Measurements from ENCODE around the gene NHERF1.

NHERF1 gene

DNA sequence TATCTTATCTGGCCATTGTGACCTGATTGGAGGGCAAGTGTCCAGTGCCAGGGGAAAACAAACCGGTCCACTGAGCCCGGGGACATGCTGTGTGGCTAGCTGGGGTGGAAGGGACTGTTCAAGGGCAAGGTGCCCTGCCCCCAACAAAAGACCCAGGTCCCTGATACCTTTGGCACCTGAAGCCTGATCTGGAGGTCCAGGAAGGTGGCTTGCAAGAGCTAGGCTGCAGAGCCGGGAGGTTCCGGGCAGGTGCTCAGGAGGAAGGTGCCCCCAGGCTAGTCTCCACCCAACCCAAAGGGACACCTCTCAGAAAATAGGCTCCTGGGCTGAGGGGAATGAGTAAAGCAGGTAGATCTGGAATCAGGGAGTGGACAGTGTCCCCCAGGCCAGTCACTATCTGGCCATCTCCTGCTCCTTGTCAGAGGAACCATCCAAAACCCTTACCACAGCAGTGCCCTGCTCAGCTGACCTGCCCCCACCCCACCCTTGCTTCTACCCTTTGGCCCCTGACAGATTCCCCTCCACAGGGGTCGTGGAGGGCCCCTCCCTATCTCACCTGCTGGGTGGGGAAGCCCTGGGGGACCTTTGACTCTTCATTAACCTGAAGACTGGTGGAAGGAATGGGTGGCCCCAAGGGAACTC lies 21.5 kb downstream of the NHERF1 start:
- DNase-seq = no peak

DNA sequence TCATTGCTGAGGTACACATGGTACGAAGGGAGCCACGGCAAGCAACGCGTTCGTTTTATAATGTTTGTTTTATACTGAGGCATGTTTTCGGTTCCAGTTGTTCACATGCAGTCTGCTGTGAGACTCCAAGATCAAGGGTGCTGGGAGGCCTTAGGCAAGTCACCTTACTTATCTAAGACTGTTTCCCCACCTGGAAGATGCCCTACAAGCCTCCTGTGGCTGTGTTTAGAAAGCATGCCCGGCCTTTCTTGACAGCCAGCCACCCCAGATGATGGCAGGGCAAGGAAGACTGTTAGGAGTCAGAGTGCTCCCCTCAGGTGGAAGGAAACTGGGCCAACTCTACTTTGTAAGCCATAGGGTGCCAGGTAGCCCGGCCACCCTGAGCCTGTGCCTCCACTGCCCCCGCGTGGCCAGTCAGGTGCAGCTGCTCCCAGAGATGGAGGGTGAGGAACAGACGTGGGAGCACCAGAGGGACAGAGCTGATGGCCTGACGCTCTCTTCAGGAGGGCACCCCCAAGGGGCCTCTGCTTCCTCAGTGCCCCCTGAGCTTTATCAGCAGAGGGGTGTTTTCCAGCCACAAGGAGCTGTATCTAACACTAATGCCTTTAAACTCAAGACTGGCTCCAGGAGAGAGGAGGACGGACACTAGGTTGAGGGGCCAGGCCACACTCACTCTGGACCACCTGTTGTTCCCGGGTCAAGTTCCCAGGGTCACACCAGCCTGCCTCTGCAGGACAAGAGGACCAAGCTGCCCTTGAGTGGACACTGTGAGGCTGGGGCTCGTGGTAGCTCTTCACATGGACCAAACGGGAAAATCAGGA lies 22.3 kb downstream of the NHERF1 start:
- DNase-seq = peak in 1 of 2 donors; percentile 42

DNA sequence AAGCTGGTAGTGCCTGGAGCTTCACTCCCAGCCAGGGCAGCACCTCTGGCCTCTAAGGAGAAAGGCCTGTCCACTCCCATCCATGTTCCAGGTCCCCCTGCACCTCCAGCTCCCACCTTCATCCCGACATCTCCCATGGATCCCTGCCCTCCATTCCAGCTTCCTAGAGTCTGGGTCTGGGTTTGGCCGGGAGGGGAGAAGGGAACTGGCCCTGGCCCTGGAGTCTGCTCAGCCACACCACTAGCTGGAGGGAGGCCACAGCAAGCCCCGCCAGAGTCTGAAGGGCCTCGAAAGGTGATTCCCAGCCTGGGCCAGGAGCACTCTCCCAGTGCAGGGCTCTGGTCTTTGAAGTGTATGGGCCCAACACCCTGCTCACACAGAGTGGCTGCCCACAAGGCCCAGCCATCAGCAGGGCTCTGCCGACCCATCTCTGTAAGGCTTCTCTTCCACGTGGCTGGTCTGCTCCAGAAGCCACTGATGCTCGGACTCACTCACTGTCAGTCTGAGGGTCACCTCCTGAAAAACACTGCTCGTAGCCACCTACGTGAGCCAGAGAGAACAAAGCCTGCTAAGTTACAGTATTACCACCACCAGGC lies 23.0 kb downstream of the NHERF1 start:
- no peak for DNase-seq

DNA sequence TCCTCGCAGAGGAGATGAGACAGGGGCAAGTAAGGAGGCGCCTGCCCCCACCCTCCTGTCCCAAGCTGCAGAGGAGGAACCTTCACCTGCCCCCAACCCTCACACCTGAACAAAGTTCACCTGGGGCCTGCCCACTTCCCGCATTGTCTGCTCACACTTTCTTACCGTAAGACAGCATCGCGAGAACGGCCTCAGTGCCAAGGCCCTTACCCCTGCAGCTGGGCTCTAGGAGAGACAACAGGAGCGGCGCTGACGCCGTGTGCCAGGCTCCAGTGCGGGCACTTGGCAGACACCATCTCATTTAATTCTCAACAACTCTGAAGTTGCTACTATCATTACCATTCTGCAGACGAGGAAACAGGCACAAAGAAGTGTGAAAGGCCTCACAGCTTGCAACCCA lies 23.6 kb downstream of the NHERF1 start:
- no peak for DNase-seq

DNA sequence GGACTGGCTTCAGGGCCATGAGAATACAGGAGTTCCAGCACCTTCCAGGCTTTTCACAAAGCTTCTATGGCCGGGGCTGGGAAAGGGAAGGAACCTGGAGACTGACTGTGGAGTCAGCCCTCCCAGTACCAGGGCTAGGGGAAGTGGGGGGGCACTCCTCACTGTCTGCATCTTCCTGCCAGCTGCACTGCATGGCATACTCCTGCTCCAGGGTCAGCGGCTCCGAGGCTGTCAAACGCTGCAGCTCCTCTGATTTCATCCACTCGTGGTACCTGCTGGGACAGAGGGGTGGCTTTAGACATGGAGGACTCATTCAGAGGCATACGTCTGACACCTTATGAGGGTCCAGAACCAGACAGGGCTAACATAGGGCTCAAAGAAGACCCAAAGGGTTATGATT lies 25.0 kb downstream of the NHERF1 start:
- DNase-seq = no peak

DNA sequence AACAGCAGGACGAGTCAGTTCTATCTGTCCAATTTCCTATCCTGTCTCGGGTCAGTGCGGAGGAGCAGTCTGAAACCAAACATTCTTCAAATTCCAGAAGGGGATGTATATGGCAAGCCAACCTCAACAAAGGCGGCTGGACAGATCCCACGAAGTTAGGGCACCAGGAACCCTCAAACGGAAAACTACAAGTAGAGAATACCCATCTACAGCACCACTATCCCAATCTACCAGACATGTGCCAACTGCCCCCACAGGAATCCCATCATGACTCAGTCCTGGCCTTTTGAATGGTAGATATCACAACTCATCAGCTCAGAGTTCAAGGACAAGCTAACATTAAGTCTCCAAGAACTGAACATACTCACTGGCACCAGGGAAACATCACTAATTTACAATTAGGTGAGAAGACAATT lies 25.5 kb downstream of the NHERF1 start:
- no peak for DNase-seq

DNA sequence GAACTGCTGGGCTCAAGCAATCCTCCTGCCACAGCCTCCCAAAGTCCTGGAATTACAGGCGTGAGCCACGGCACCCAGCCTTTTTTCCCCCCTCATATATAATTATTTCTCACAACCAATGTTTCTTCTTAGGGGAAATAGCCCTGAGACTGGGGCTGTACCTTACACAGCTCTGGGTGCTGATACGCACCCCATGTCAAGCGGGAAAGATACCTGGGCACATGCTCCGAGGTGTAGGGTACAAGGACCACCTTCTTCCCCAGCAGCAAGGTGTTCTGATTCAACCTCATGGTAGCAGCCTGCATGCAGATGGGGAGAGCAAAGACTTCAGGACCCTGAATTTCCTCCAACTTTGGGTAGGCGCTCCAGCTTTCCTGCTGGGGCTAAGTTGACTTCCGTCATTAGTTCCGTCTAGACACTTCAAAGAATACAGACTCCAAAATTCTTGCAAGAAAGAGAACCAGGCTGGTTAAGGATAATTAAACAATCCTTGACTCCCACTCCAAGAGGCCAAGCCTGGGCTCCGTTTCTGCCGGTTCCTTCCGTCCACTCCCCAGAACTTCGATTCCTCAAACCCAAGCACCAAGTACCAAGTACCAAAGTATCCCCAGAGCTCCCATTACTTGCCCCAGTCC lies 27.1 kb downstream of the NHERF1 start:
- DNase-seq = peak; percentile 18 to 24

DNA sequence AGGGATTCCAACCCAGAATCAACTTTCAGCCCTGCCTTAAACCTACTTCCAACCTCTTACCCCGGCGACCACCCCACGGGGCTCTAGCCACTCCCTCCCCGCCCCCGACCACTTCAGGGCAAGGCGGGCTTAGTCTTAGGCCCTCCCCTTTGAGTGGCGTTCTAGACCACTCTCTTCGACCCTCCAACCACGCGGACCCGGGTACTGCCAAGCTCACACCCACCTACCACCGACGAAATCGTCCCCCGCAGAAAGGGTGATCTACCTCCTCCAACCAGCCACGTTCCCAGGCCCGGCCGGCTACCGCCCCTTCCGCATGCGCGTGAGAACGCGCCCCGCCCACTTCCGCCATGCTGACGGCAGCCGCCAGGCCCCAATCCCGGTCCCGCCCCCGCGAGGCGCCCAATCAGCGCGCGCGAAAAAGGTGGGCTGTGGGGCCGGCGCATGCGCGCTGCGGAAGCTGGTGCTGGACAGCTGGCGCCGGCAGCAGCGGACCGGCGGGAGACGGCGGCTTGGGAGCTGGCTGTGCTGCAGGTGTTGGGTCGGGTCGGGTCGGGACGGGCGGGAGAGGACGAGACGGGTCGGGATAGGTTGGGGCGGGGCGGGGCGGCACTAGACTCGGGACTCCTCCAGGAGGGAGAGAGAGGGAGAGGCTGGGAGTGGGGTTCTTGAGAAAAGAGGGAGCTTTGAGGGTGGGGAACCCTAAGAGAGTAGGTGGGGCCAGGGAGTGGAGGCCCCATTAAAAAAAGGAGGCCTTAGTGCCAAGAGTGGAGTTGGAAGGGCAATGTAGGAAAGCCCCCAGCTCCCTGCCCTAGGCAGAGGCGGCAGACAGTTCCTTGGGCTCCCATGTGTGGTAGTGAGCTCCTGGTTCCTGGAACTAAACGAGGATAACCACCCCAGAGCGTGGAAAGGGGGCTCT lies 27.9 kb downstream of the NHERF1 start, which contains the start of gene NAT9:
TSS of gene NAT9 (minus strand) at position 302 of the 919 bp plus-strand sequence. CDS start 647 bp downstream, outside the sequence.
- peak; percentile 96 to 99 for DNase-seq

DNA sequence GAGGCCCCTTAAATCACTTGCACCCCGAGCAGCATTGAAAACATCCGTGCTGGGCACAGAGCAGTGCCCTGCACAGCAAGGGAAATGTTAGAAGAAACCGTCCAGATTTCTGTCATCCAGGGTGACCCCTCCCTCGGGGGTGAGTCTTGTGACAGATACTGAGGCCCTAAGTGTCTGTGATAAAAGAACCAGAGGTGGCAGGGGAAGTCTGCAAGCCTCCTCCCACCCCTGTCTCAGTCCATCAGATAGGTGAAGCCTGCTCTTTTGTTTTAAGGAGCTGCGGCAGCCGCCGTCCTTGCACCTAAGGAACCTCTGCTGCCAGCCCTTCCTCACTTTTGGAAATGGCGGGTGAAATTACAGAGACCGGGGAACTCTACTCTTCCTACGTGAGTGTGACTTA lies 28.6 kb downstream of the NHERF1 start:
- DNase-seq = no peak

DNA sequence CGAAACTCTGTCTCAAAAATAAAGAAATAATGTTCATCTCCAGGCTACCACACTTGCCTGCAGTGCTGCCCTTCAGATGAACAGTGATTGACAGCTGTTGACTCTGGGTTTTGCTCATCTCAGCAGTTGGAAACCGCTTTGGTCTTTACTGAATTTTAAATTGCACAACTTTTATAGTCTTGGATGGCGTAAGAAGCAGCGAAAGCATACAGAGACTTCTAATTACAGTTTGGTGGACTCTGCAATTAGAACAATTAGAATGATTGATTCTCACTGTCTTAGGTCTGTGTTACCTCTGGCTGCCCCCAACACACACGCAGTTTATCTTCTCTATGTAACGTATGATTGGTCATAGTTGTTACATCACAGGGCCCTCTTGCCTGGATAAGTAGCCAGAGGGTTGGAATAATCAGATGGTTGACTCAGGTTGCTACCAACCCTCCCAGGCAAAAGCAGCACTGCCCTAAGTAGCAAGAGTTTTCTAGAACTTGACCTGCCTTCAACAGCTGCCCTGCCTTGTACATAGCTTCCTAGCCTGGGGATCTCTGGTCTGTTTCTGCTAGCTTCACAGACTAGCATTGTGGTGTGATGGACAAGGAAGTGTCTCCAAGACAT lies 29.6 kb downstream of the NHERF1 start:
- DNase-seq = peak; percentile 36 to 47

DNA sequence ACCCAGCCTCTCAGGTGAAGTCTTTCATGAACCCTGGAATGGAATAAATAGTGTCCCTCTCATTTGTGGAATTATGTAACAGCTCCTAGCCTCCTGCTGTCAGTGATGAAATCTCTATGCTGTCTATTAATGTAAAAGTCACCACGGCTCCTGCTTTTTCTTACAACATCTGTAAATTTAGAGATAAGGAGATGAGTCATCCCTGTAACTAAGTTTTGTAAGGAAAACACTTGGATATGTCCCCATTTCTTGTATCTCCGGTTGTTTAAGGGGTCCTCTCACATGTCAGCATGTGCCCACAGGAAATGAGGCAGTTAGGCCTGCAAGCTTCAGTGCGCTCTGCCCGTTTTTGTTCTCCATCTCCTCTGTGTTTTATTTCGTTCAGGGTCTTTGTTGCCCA lies 30.5 kb downstream of the NHERF1 start:
- DNase-seq = peak; percentile 39 to 81

DNA sequence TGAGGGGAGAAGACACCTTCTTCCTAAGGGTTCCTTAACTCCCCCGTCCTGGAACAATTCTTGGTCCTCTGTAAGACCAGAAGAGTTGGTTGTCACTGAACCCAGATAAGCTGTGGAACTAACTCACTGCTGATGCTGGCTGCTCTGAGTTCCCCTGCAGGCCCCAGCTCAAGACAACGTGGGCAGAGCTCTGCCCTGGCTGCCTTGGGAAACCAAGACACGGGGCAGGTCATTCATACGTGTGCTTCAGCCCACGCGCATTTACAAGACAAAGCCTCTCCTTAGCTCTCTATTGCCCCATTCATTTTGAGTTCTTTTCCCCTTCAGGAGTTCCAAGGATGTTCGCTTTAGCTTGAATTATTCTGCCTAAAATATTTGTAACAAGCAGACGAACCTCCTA lies 31.1 kb downstream of the NHERF1 start:
- peak; percentile 35 to 84 for DNase-seq

DNA sequence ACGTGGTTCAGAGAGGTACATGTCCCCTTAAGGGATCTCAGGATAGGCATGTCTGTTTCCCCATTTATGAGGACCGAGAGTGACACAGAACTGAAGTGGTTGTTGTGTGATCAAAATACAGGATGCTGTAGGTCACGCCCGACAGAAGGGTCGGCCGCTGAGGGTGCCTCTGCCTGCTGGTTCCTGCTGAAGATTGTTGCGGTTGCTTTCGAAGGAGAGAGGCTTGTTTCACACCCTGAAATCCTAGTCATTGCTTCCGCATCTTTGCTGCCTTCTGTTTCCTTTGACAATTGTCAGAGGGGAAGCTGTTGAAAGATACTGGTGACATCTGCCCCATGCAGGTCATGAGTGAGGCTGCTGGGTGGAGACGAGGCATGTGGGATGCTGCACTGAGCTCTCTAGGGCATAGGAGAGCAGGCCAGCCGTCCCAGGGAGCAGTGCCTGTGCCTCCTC lies 31.5 kb downstream of the NHERF1 start:
- DNase-seq = peak; percentile 94 to 99

DNA sequence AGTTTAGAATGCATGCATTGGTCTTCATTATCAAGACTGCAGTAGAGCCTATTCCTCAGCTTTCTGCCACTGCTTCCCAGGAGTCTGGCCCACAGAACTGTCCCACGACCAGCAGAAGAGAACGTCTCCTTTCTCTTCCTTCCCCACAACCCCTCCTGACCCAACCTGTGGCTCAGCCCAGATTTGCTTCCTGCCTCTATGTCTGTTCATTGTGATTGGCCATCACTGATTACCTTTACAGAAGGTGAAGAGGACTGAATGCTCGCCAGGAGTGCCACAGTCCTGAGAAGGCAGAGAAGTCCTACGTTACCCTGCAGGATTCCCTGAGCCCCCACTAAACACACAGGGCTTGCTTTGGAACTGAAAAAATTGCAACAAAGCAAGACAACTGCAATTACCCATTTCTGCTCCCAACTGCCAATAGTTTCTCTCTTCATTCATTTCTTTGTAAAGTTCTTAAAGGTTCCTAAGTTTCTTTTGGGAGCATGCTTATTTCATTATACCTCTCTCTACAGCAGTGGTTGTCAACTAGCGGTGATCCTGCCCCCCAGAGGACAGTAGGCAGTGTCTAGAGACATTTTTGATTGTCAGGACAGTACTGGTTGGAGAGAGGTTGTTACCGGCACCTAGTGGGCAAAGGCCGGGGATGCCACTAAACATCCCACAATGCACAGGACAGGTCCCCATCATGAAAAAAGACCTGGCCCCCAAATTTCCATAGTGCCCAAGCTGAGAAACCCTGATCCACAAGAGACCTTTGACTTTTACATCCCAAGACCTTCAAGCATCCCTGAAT lies 32.2 kb downstream of the NHERF1 start:
- peak; percentile 31 to 50 for DNase-seq

DNA sequence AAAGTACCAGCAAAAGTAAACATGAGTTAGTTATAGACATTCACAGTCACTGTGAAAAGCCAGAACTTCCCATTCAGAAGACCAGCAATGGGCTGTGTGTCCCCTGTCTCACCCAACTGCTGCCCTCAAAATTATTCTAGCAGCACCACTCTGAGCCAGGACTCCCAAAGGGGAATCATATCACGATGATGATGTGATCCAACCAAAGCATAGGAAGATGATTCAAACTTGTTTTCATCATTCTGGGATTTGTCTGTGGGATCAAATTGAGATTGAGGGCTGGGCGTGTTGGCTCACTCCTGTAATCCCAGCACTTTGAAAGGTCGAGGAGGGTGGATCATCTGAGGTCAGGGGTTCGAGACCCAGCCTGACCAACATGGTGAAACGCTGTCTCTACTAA lies 34.1 kb downstream of the NHERF1 start:
- peak in 1 of 2 donors; percentile 35 for DNase-seq

DNA sequence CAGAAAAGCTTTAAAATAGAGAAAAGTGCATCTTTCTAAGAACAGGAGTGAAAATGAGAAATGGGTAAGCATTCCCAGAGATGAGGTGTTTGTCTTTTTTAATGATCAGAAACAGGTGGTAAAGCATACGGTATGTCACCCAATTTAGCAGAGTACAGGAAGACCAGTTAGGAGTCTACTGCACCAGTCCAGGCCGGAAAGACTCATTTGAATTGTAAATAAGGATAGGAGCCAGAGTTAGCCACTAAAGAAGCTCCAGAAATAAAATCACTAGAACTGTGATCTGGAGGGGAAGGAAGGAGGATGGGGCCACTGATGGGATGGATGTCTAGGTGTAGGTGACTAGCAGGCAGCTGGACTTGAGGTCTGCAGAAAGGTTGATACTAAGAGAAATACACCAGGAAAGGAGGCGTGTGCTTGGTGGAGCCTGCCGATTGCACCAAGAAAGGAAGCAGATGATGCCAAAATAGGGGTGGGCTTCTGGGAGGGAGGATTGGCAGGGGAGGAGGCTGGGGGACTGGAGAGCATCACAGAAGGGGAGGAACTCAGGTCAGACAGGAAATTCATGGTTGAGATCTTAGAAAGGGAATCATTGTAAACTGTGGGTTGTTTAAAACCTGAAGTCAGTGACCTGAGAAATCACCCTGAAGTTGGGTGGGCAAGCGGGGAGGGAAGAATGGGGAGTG lies 35.8 kb downstream of the NHERF1 start:
- no peak for DNase-seq

DNA sequence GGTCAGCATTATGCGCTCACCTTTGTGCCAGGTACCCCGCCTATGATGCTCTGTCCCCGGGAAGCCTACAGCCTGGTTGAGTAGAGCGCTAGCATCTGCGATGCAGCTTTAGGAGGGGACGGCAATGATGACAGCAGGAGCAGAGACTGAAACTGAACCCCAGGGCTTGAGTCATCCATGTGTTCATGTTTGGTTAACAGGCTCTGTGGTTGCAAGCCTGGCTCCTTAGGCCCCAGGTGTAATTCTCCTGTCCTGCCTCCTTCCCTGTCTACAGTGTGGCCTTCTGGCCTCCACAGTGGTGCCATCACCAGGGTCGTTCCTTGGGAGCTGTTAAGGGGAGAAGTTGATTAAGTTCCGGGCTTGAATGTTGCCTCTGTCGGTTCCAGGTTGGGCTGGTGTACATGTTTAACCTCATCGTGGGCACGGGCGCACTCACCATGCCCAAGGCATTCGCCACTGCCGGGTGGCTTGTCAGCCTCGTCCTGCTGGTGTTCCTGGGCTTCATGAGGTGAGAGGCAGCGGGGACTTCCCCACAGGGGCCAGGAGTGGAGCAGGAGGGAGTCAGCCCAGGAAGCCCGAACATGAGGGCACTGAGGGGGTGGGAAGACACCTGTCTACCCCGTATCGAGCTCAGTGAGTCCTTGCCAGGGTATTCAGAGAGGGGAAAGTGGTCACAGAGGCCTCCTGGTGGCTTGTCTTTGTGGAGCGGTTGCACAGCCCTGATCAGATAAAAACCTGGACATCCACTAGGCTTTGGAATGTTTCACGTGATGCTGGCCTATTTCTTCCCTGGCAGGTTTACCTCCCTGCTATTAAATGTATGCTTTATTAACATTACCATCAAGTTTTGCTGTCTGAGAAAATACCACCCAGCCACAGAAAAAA lies 36.9 kb downstream of the NHERF1 start:
- no peak for DNase-seq

DNA sequence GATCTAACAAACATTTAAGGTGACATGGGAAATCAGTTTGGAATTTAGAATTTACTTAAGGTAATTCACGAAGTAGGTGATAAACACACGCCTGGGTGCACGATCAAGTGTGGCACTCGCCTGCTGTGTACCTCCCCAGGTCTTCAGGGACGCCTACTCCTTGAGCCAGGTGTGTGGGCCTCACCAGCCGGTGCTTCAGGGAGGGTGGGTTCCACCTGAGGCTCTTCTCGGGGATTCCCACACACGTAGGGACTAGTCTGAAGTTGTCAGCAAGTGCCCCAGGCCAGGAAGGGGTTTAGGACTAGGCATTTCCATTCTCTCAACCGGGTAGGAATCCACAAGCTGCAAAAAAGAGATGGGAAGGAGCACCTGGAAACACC lies 37.5 kb downstream of the NHERF1 start:
- DNase-seq = no peak

DNA sequence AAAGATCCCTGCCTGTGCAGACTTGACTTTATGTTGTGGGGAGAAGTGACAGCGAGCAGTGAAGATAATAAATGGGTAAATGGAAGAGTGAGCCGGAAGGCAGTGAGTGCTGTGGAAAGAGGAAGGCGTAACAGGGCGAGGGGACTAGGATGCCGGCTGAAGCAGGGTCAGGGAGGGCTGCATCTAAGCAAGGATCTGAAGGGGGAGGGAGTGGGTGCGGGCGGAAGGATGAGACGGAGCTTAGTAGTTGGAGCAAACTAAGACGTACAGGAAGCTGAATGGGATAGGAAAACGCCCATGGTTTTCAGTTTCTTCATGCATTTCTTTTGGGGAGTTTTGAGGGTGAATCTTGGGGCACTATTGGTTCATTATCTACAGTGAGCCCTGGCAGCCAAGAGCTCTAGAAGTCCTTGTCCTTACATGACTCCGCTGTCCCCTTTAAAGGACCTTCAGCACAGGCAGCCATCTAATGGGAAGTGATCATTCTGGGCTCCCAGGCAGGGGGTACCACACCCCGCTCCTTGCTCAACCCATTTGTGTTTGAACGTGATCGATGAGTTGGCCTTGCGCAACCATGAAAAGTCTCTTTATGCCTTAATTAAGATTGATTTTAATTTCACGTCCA lies 38.1 kb downstream of the NHERF1 start:
- DNase-seq = peak; percentile 78 to 91

Measured in inflammatory macrophage treated with lipopolysaccharide for 1 hour (primary cell).